ENCODE results near the gene ASXL3. TPM values are rescaled to one million over a fixed set of nuclear protein-coding genes. Genes with fewer than 3 reads are reported as not detected.

ASXL3 gene
- total and polyA plus RNA-seq, 9 of the 15 experiments (the other 6 are each of a cell fraction or from before 2014, with no cell fraction given): not detected

Other genes with a start within 250 kb of the ASXL3 start
- gene CCDC178, start 137.5 kb upstream of the ASXL3 start, total RNA-seq (2014; rRNA removed): not detected in 2 replicates
- gene CCDC178, start 137.5 kb upstream of the ASXL3 start, total RNA-seq (2014; rRNA removed; fragmentation: Illumina TruSeq; extraction: Trizol): not detected in 2 replicates
- gene CCDC178, start 137.5 kb upstream of the ASXL3 start, total RNA-seq (2015; rRNA removed; fragmentation: Illumina TruSeq; extraction: Trizol): 0.47 TPM in 1 of 2 replicates, not detected in the other
- gene CCDC178, start 137.5 kb upstream of the ASXL3 start, total RNA-seq (2021): not detected in 2 replicates
- 0.15 TPM in 1 of 2 replicates, not detected in the other for gene CCDC178, start 137.5 kb upstream of the ASXL3 start, polyA plus RNA-seq (2011; rRNA removed)
- gene CCDC178, start 137.5 kb upstream of the ASXL3 start, polyA plus RNA-seq (2014; fragmentation: Illumina TruSeq; extraction: Trizol): not detected in 2 replicates
- not detected for gene CCDC178, start 137.5 kb upstream of the ASXL3 start, polyA plus RNA-seq (2014; fragmentation: Nextera tagmentation; extraction: Ambion mirVana)
- 0.12 TPM in 1 of 2 replicates, not detected in the other for gene CCDC178, start 137.5 kb upstream of the ASXL3 start, polyA plus RNA-seq (2014; rRNA removed)

Data from K562 (cell line).